ENCODE results near the gene TRAF4. TPM values are rescaled to one million over a fixed set of nuclear protein-coding genes. Genes with fewer than 3 reads are reported as not detected.
A peak's percentile ranks its signal among the peaks of the same experiment; 100 is the strongest.

The TRAF4 gene
- total and polyA plus RNA-seq, 9 of the 15 experiments (the other 6 are each of a cell fraction or from before 2014, with no cell fraction given) = 2.4 to 147 (median 72.4) TPM

DNA sequence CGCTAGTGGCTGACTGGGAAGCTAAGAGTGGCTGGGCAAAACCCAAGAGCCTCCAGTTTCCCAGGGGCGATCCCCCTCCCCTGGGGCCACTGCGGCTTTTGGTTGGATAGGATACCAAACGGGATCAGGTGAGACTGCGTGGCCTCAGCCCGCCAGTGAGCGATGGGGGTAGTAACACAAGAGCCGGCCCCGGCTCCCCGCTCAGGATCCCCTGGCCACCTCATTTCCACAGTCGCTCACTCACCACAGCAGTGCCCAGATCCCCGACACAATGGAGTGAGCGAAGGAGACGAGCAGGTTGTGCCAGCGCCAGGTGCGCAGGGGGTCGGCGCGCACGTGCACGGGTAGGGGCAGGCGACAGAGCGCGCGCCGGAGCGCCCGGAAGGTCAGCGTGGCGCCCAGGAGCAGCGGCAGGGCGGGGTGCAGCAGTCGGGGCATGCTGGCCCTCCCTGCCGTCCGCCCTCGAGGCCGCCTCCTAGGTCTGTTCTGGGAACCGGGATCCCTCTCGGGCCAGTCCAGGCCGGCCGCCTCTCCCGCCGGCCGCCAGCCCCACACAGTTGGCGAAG is 18.1 kb upstream of the TRAF4 start (continued):
- peak; percentile 81 for TF ChIP-seq CCNT2 (IDR thresholded peaks at IDR 0.05; ENCODE audit: borderline replicate concordance, extremely low read depth, insufficient read length, low read depth, low read length)
- TF ChIP-seq MECOM (CRISPR knock-in tag; IDR thresholded peaks at IDR 0.05) = no peak
- TF ChIP-seq, protein P1, sequence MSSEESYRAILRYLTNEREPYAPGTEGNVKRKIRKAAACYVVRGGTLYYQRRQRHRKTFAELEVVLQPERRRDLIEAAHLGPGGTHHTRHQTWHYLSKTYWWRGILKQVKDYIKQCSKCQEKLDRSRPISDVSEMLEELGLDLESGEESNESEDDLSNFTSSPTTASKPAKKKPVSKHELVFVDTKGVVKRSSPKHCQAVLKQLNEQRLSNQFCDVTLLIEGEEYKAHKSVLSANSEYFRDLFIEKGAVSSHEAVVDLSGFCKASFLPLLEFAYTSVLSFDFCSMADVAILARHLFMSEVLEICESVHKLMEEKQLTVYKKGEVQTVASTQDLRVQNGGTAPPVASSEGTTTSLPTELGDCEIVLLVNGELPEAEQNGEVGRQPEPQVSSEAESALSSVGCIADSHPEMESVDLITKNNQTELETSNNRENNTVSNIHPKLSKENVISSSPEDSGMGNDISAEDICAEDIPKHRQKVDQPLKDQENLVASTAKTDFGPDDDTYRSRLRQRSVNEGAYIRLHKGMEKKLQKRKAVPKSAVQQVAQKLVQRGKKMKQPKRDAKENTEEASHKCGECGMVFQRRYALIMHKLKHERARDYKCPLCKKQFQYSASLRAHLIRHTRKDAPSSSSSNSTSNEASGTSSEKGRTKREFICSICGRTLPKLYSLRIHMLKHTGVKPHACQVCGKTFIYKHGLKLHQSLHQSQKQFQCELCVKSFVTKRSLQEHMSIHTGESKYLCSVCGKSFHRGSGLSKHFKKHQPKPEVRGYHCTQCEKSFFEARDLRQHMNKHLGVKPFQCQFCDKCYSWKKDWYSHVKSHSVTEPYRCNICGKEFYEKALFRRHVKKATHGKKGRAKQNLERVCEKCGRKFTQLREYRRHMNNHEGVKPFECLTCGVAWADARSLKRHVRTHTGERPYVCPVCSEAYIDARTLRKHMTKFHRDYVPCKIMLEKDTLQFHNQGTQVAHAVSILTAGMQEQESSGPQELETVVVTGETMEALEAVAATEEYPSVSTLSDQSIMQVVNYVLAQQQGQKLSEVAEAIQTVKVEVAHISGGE (CRISPR knock-in tag; IDR thresholded peaks at IDR 0.05) = no peak
- no peak for TF ChIP-seq SREBF1 (IDR thresholded peaks at IDR 0.05; ENCODE audit: borderline replicate concordance, low read depth, low read length)
- no peak for TF ChIP-seq ILF3 (IDR thresholded peaks at IDR 0.05; ENCODE audit: borderline replicate concordance)
- TF ChIP-seq, protein P2, sequence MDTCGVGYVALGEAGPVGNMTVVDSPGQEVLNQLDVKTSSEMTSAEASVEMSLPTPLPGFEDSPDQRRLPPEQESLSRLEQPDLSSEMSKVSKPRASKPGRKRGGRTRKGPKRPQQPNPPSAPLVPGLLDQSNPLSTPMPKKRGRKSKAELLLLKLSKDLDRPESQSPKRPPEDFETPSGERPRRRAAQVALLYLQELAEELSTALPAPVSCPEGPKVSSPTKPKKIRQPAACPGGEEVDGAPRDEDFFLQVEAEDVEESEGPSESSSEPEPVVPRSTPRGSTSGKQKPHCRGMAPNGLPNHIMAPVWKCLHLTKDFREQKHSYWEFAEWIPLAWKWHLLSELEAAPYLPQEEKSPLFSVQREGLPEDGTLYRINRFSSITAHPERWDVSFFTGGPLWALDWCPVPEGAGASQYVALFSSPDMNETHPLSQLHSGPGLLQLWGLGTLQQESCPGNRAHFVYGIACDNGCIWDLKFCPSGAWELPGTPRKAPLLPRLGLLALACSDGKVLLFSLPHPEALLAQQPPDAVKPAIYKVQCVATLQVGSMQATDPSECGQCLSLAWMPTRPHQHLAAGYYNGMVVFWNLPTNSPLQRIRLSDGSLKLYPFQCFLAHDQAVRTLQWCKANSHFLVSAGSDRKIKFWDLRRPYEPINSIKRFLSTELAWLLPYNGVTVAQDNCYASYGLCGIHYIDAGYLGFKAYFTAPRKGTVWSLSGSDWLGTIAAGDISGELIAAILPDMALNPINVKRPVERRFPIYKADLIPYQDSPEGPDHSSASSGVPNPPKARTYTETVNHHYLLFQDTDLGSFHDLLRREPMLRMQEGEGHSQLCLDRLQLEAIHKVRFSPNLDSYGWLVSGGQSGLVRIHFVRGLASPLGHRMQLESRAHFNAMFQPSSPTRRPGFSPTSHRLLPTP (IDR thresholded peaks at IDR 0.05; ENCODE audit: borderline replicate concordance, extremely low read depth, insufficient read length) = no peak
- TF ChIP-seq SMAD3 (CRISPR knock-in tag; conservative IDR thresholded peaks at IDR 0.05) = no peak
- no peak for TF ChIP-seq TRIM24 (IDR thresholded peaks at IDR 0.05)
- TF ChIP-seq, protein P3, sequence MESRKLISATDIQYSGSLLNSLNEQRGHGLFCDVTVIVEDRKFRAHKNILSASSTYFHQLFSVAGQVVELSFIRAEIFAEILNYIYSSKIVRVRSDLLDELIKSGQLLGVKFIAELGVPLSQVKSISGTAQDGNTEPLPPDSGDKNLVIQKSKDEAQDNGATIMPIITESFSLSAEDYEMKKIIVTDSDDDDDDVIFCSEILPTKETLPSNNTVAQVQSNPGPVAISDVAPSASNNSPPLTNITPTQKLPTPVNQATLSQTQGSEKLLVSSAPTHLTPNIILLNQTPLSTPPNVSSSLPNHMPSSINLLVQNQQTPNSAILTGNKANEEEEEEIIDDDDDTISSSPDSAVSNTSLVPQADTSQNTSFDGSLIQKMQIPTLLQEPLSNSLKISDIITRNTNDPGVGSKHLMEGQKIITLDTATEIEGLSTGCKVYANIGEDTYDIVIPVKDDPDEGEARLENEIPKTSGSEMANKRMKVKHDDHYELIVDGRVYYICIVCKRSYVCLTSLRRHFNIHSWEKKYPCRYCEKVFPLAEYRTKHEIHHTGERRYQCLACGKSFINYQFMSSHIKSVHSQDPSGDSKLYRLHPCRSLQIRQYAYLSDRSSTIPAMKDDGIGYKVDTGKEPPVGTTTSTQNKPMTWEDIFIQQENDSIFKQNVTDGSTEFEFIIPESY (CRISPR knock-in tag; IDR thresholded peaks at IDR 0.05) = no peak
- 0 out of 2 replicates have a peak, but pooled peaks have one; percentile 31 for TF ChIP-seq DMBX1 (CRISPR knock-in tag; IDR thresholded peaks at IDR 0.05; ENCODE audit: borderline replicate concordance)
- TF ChIP-seq, protein P4, sequence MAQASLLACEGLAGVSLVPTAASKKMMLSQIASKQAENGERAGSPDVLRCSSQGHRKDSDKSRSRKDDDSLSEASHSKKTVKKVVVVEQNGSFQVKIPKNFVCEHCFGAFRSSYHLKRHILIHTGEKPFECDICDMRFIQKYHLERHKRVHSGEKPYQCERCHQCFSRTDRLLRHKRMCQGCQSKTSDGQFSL (CRISPR knock-in tag; IDR thresholded peaks at IDR 0.05) = no peak
- TF ChIP-seq, protein P4 (tag; IDR thresholded peaks at IDR 0.05) = no peak
- TF ChIP-seq ETV5 (CRISPR knock-in tag; IDR thresholded peaks at IDR 0.05; ENCODE audit: low read depth) = peak; percentile 54; the same call in 1 of the 2 replicates
- no peak for TF ChIP-seq ATF1 (CRISPR knock-in tag; IDR thresholded peaks at IDR 0.05)
- TF ChIP-seq ATF1 (tag; IDR thresholded peaks at IDR 0.05) = peak; percentile 52; the same call in 1 of the 2 replicates
- no peak for TF ChIP-seq CHD2 (IDR thresholded peaks at IDR 0.05; ENCODE audit: low read depth, low read length)
- no peak for TF ChIP-seq EGR1 (conservative IDR thresholded peaks at IDR 0.05)
- TF ChIP-seq ZFP36 (IDR thresholded peaks at IDR 0.05; ENCODE audit: low read depth, low read length, partially characterized antibody) = no peak
- no peak for TF ChIP-seq ZNF551 (CRISPR knock-in tag; IDR thresholded peaks at IDR 0.05)

Data from K562 (cell line).